ENCODE results near the gene AOPEP. TPM values are rescaled to one million over a fixed set of nuclear protein-coding genes. Genes with fewer than 3 reads are reported as not detected.

Gene AOPEP
- total RNA-seq, 1 donor from 2014 or later, result 79.7 TPM

DNA sequence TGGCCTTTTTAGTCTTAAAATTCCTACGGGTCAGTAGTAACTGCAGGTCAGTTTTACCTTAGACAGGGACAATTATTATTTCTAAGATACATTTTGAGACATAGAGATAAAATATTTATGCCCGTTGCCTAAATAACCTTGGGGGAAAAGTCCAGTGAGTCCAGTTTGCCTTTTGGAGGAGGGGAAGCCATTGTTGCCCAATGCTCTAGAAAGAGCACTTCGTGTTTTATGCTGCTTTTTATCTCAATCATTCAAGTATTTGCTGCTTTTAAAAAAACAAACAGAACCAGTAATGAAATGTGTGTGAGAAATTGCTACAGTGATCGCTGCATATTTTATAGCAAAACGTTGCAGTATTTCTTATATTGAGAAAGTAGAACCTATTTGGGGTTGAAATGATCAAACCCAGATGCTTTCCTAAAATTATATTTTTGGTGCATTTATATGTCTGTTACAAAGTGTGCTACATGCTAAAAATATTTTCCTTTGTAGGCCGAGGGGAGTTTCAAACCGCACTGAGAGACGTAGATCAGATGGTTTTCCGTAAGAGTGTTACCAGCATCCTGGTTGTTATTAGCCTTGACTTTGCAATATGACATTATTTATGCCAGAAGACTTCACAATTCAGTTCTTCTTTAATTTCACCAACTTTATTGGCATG, 266.8 kb downstream of the AOPEP start:
- DNase-seq (no peak), ATAC-seq (no peak)
- H3K27ac ChIP-seq, result peak overlapping the region; percentile 49
- no peak for TF ChIP-seq CTCF (IDR thresholded peaks at IDR 0.05)
- H3K36me3 ChIP-seq, result no peaks in the 10 kb centered on the region
- no peaks in the 10 kb centered on the region for H3K9me3 ChIP-seq
- intact Hi-C loops (cut with DNase I), result no loop called here
- H3K27me3 ChIP-seq, result no peaks in the 10 kb centered on the region
- H3K4me3 ChIP-seq, result no peak overlapping the region
- peaks cover 30% of the 10 kb centered on the region for H3K4me1 ChIP-seq

GRCh38 chr9:94993821-94994165, 267.3 kb downstream of the AOPEP start:
- Histone ChIP-seq H3K36me3 (no peaks in the 10 kb centered on the region), H3K4me3 (no peak overlapping the region), H3K27me3 (no peaks in the 10 kb centered on the region), H3K27ac (peak overlapping the region; percentile 49), H3K4me1 (peaks cover 30% of the 10 kb centered on the region), H3K9me3 (no peaks in the 10 kb centered on the region)
- no peak for ATAC-seq
- intact Hi-C loops (cut with DNase I), result no loop called here
- TF ChIP-seq CTCF (IDR thresholded peaks at IDR 0.05), result no peak
- DNase-seq, result no peak

- H3K36me3 ChIP-seq, result no peaks in the 10 kb centered on the region
- TF ChIP-seq CTCF (IDR thresholded peaks at IDR 0.05), result no peak
- H3K4me1 ChIP-seq, result peaks cover 30% of the 10 kb centered on the region
- no peaks in the 10 kb centered on the region for H3K27me3 ChIP-seq
- H3K4me3 ChIP-seq, result no peak overlapping the region
- DNase-seq (no peak), ATAC-seq (no peak)
- H3K9me3 ChIP-seq, result no peaks in the 10 kb centered on the region
- intact Hi-C loops (cut with DNase I), result no loop called here
- peak overlapping the region; percentile 55 for H3K27ac ChIP-seq
Observed at GRCh38 chr9:94995048-94995693, 268.7 kb downstream of the AOPEP start.

GRCh38 chr9:94996641-94997040, 270.1 kb downstream of the AOPEP start:
- Histone ChIP-seq H3K4me1 (peaks cover 33% of the 10 kb centered on the region), H3K27ac (peak overlapping the region; percentile 43), H3K4me3 (no peak overlapping the region), H3K9me3 (no peaks in the 10 kb centered on the region), H3K36me3 (no peaks in the 10 kb centered on the region), H3K27me3 (no peaks in the 10 kb centered on the region)
- no peak for DNase-seq
- no peak for TF ChIP-seq CTCF (IDR thresholded peaks at IDR 0.05)
- no peak for ATAC-seq
- intact Hi-C loops (cut with DNase I), result no loop called here

- Histone ChIP-seq H3K9me3 (no peaks in the 10 kb centered on the region), H3K27ac (no peak overlapping the region), H3K36me3 (no peaks in the 10 kb centered on the region), H3K4me3 (no peak overlapping the region), H3K4me1 (peaks cover 25% of the 10 kb centered on the region), H3K27me3 (no peaks in the 10 kb centered on the region)
- no peak for ATAC-seq
- DNase-seq, result no peak
- TF ChIP-seq CTCF (IDR thresholded peaks at IDR 0.05), result no peak
- intact Hi-C loops (cut with DNase I), result no loop called here
Observed at GRCh38 chr9:94997727-94998126, 271.2 kb downstream of the AOPEP start.

Measured in upper lobe of right lung (tissue), 1 donor.